Right atrium auricular region (tissue), 2 donors: ENCODE results near the gene STAB2. TPM values are rescaled to one million over a fixed set of nuclear protein-coding genes. Genes with fewer than 3 reads are reported as not detected.

ENCODE experiments used
- DNase-seq: peaks from one replicate; pipeline ENCODE4 v3.0.0-alpha.2; 2019; ENCODE audit warnings: low spot score
- H3K27ac ChIP-seq, 2 donors: fragments of 200-600 bp; sonication (generic); 1 replicate in 1 of 2; 2 replicates in 1 of 2; pipeline ENCODE4 v1.5.1; 2016 to 2019
- H3K27me3 ChIP-seq, 2 donors: fragments of 200-600 bp; sonication (generic); one replicate each; pipeline versions ENCODE4 v1.5.1 to v1.6.0; 2017 to 2019
- H3K36me3 ChIP-seq: fragments of 200-600 bp; sonication (generic); one replicate; pipeline ENCODE4 v1.5.1; 2016
- H3K4me1 ChIP-seq, 2 donors: fragments of 200-600 bp; sonication (generic); one replicate each; pipeline versions ENCODE4 v1.5.1 to v1.6.0; 2017 to 2019
- H3K4me3 ChIP-seq, 2 donors: fragments of 200-600 bp; sonication (generic); 1 replicate in 1 of 2; 2 replicates in 1 of 2; pipeline ENCODE4 v1.5.1; 2017 to 2019; ENCODE audit warnings: mild to moderate bottlenecking in 1 of 2, moderate library complexity in 1 of 2
- H3K9me3 ChIP-seq, 2 donors: fragments of 200-600 bp; sonication (generic); one replicate each; pipeline ENCODE4 v1.5.1; 2019
- total RNA-seq, 2 donors: library from RNA; depleted of rRNA; stranded (reverse); fragments of >200 nt; gene quantifications; one replicate each; pipeline ENCODE4 v1.1.0, GENCODE V29; 2016
- TF ChIP-seq, protein P1 (sequence below), 2 donors: fragments of 200-600 bp; sonication (generic); IDR thresholded peaks; one replicate each; pipeline ENCODE4 v1.5.1; 2019; ENCODE audit warnings: antibody characterized with exemption in 2 of 2

STAB2 gene
- total RNA-seq, 2 donors from 2014 or later, result 0.11 TPM; not detected in 1

DNA sequence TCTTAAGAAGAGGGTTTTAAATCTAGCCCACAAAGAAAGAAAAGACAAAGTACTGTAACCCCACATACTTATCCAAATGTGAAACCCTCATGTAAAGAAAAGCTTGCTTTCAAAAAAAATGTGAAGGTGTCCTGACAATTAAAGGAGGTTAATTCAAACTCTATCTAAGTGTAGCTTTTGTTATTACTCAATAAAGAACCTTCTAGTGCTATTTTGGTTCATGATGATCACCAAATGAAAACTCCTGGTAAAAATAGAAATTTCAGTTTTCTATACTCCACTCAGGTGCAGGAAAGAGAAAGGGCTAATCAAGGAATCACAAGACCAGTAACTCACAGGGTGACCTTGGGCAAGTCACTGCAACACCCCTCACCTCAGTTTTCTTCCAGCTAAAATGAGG is 1.6 kb downstream of the STAB2 start:
- no peak for DNase-seq
- no peak overlapping the region for H3K27ac ChIP-seq
- no peaks in the 10 kb centered on the region for H3K4me1 ChIP-seq
- no peaks in the 10 kb centered on the region for H3K27me3 ChIP-seq
- no peaks in the 10 kb centered on the region for H3K36me3 ChIP-seq
- no peak overlapping the region for H3K4me3 ChIP-seq
- TF ChIP-seq, protein P1, sequence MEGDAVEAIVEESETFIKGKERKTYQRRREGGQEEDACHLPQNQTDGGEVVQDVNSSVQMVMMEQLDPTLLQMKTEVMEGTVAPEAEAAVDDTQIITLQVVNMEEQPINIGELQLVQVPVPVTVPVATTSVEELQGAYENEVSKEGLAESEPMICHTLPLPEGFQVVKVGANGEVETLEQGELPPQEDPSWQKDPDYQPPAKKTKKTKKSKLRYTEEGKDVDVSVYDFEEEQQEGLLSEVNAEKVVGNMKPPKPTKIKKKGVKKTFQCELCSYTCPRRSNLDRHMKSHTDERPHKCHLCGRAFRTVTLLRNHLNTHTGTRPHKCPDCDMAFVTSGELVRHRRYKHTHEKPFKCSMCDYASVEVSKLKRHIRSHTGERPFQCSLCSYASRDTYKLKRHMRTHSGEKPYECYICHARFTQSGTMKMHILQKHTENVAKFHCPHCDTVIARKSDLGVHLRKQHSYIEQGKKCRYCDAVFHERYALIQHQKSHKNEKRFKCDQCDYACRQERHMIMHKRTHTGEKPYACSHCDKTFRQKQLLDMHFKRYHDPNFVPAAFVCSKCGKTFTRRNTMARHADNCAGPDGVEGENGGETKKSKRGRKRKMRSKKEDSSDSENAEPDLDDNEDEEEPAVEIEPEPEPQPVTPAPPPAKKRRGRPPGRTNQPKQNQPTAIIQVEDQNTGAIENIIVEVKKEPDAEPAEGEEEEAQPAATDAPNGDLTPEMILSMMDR (IDR thresholded peaks at IDR 0.05), result no peak
- no peaks in the 10 kb centered on the region for H3K9me3 ChIP-seq

DNA sequence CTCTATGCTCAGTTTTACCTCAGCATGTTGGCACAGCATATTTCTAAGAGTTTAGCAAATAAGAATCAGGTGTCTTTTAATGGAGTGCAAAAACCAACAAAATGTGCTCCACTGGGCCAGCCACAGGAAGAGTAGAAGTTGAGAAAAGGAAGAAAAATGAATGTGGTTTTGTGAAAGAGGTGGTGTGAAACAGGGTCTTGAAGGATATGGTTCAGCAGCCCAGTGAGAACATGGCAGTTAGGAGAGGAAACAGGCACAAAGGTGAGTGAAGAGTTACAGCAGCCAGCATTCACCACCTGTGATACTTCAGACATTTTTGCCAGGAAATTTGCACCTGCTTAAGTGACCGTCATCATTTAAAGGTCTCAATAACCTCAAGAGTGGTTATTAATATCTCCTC is 2.4 kb downstream of the STAB2 start:
- DNase-seq, result no peak
- H3K36me3 ChIP-seq, result no peaks in the 10 kb centered on the region
- TF ChIP-seq, protein P1 (IDR thresholded peaks at IDR 0.05), result no peak

DNA sequence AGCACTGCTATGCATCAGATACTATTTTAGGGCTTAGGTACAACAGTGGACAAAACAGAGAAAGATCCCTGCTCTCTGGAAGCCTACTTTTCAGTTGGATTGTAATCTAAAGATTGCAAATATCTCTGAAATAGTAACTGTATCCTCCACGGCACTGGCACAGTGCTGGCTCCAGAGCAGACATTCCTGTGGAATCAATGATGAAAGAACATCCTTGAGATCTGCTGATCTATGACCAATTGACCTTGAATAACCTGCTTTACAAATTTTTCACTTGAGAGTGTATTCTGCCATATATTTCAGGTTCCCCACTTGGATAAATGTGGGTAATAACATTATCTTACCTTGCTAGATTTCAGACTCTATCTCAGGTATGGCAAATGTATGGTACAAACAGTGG is 3.2 kb downstream of the STAB2 start:
- Histone ChIP-seq H3K4me1 (no peaks in the 10 kb centered on the region), H3K9me3 (no peaks in the 10 kb centered on the region), H3K27me3 (no peaks in the 10 kb centered on the region), H3K4me3 (no peak overlapping the region), H3K27ac (no peak overlapping the region), H3K36me3 (no peaks in the 10 kb centered on the region)
- TF ChIP-seq, protein P1 (IDR thresholded peaks at IDR 0.05), result no peak
- DNase-seq, result no peak

More for the DNA sequence above, 2.4 kb downstream of the STAB2 start:
- no peak overlapping the region for H3K27ac ChIP-seq
- H3K27me3 ChIP-seq, result no peaks in the 10 kb centered on the region
- H3K4me3 ChIP-seq, result no peak overlapping the region
- no peaks in the 10 kb centered on the region for H3K9me3 ChIP-seq
- H3K4me1 ChIP-seq, result no peaks in the 10 kb centered on the region

DNA sequence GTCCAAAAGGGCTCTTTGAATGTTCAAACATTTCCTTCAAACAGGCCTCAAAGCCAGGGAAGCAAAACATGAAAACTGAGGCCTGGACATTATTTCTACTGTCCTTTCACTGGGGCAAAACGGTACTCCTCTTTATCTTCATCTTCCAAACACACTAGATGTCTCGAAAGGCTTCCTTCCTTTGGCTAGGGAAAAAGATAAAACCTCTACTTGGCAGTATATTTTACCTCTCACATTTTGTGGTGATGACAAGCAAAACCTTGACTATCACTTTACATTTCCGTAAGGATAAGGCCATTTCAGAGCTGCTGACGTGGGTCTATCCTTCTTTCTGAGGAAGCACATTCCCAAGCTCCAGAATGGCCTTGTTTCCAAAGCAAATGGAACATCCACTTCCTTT is 9.9 kb downstream of the STAB2 start:
- Histone ChIP-seq H3K27me3 (no peaks in the 10 kb centered on the region), H3K36me3 (no peaks in the 10 kb centered on the region), H3K4me3 (no peak overlapping the region), H3K27ac (no peak overlapping the region), H3K4me1 (no peaks in the 10 kb centered on the region), H3K9me3 (no peaks in the 10 kb centered on the region)
- TF ChIP-seq, protein P1 (IDR thresholded peaks at IDR 0.05), result no peak
- DNase-seq, result no peak

DNA sequence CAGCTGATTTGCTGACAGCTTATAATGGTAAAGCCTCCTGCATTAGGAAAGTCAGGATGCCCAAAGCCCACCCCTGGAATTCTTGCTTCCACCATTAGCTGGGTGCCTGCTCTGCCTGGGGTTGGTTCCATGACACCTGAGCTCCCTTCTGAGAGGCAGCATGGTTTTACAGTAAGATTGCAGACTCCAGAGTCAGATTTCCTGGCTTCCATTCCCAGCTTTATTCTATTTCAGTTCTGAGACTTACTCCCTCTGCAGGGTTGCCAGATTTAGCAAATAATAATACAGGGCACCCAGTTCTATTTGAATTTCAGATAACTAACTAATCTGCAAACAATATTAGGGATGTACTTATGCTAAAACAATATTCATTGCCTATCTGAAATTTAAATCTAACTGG is 12.2 kb downstream of the STAB2 start:
- no peak for DNase-seq
- H3K9me3 ChIP-seq, result no peaks in the 10 kb centered on the region
- TF ChIP-seq, protein P1 (IDR thresholded peaks at IDR 0.05), result no peak
- no peaks in the 10 kb centered on the region for H3K36me3 ChIP-seq
- H3K4me3 ChIP-seq, result no peak overlapping the region
- no peak overlapping the region for H3K27ac ChIP-seq
- no peaks in the 10 kb centered on the region for H3K27me3 ChIP-seq
- no peaks in the 10 kb centered on the region for H3K4me1 ChIP-seq

DNA sequence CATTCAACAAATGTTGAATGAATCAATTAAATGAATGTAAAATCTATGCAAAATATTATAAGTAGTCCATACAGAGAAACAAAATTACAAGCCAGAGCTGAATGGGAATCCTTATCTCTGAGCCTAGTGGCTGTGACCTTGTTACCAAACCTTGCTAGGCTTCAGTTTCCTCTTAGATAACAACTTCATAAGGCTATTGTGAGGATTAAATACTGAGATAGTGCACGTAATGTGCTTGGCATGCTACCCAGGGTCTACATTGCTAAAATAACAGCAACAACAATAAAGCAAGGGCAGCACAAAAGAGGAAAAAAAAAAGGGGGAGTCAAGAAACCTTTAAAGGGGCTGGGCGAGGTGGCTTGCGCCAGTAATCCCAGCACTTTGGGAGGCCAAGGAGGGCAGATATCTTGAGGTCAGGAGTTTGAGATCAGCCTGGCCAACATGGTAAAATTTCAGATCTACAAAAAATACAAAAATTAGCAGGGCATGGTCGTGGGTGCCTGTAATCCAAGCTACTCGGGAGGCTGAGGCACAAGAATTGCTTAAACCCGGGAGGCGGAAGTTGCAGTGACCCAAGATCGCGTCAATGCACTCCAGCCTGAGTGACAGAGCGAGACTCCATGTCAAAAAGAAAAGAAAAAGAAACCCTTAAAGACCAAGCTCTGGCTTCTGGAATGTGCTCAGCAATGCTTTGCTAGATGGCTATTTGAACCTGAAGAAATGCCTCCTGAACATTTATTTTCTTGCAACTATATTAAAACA is 14.1 kb downstream of the STAB2 start:
- H3K36me3 ChIP-seq, result no peaks in the 10 kb centered on the region
- H3K4me3 ChIP-seq, result no peak overlapping the region
- DNase-seq, result no peak
- peaks cover 0 to 8% of the 10 kb centered on the region in 2 donors for H3K9me3 ChIP-seq
- TF ChIP-seq, protein P1 (IDR thresholded peaks at IDR 0.05), result no peak
- H3K27ac ChIP-seq, result no peak overlapping the region
- H3K27me3 ChIP-seq, result no peaks in the 10 kb centered on the region
- H3K4me1 ChIP-seq, result no peaks in the 10 kb centered on the region
